Endothelial cell of umbilical vein (primary cell): ENCODE measurements around the gene THSD7A. TPM values are rescaled to one million over a fixed set of nuclear protein-coding genes. Genes with fewer than 3 reads are reported as not detected.

ENCODE experiments used
- BruUV-seq: library from RNA; stranded (reverse); fragments of 400-500 nt; replicated peaks from 2 replicates; lab custom pipeline; 2021; lab: Mats Ljungman, UMichigan
- CTCF ChIA-PET: fragments of 300-600, 350-600 bp; sonication (Branson Sonifier 250); formaldehyde crosslinking; loops from one replicate; lab custom pipeline; 2021; ENCODE audit warnings: antibody characterized with exemption, inconsistent platforms; lab: Charles Lee
- POLR2A ChIA-PET: fragments of 300-600, 350-600 bp; sonication (Branson Sonifier 250); formaldehyde crosslinking; loops from one replicate; lab custom pipeline; 2021; ENCODE audit warnings: antibody characterized with exemption, inconsistent platforms; lab: Charles Lee
- DNase-seq: peaks from one replicate; pipeline ENCODE4 v3.0.0-alpha.2; 2011; ENCODE audit warnings: low read depth, low spot score
- FAIRE-seq: peaks from 2 replicates; lab custom pipeline; 2011; peaks lifted over from hg19 to GRCh38; lab: Jason Lieb, UNC
- H2AFZ ChIP-seq: 2 replicates; pipeline ENCODE4 v1.6.0; 2012; ENCODE audit warnings: low read depth, low read length, control low read depth, inconsistent platforms
- H3K27ac ChIP-seq: 2 replicates; pipeline ENCODE4 v1.5.1; 2011; ENCODE audit warnings: low read depth, mild to moderate bottlenecking, control low read depth, low read length, moderate library complexity; ENCODE audit not compliant: insufficient read depth
- H3K27me3 ChIP-seq, 2 experiments: 2 replicates each; pipeline versions ENCODE4 v1.6.0 to v1.6.1; 2011; ENCODE audit warnings: low read length in 2 of 2, mixed read lengths in 1 of 2; ENCODE audit not compliant: control insufficient read depth in 2 of 2, insufficient read depth in 2 of 2
- H3K36me3 ChIP-seq, 2 experiments: 2 replicates in 1 of 2; 3 replicates in 1 of 2; pipeline ENCODE4 v1.5.1; 2011; ENCODE audit warnings: low read length in 2 of 2, mild to moderate bottlenecking in 1 of 2, moderate library complexity in 1 of 2; ENCODE audit not compliant: control insufficient read depth in 2 of 2, insufficient read depth in 2 of 2; ENCODE audit errors: extremely low read depth in 1 of 2
- H3K4me1 ChIP-seq: 3 replicates; pipeline ENCODE4 v1.5.1; 2011; ENCODE audit warnings: mild to moderate bottlenecking, low read length; ENCODE audit not compliant: control insufficient read depth, insufficient read depth; ENCODE audit errors: extremely low read depth
- H3K4me2 ChIP-seq: 2 replicates; pipeline ENCODE4 v1.6.1; 2011; ENCODE audit warnings: low read length, control low read depth, mixed read lengths; ENCODE audit not compliant: insufficient read depth
- H3K4me3 ChIP-seq, 3 experiments: fragments of 200-600 bp in 1 of 3; sonication (generic), shearing (Covaris generic) in 1 of 3; replicated peaks in 1 of 3; 2 replicates each; pipeline ENCODE4 v1.5.1; 2011 to 2016; ENCODE audit warnings: control low read depth in 3 of 3, low read length in 3 of 3, mild to moderate bottlenecking in 2 of 3, inconsistent platforms in 1 of 3, low read depth in 1 of 3, moderate library complexity in 1 of 3; ENCODE audit not compliant: insufficient read depth in 1 of 3
- H3K79me2 ChIP-seq: 2 replicates; pipeline ENCODE4 v1.6.0; 2012; ENCODE audit warnings: low read length, inconsistent platforms; ENCODE audit not compliant: control insufficient read depth, insufficient read depth
- H3K9ac ChIP-seq: replicated peaks from 2 replicates; pipeline ENCODE3; 2011; ENCODE audit warnings: low read length, control low read depth; ENCODE audit not compliant: insufficient read depth; ENCODE audit errors: extremely low read depth
- H3K9me1 ChIP-seq: replicated peaks from 3 replicates; pipeline ENCODE4 v1.6.0; 2011; ENCODE audit warnings: mild to moderate bottlenecking, low read length; ENCODE audit not compliant: control insufficient read depth, insufficient read depth; ENCODE audit errors: extremely low read depth
- H3K9me3 ChIP-seq: replicated peaks from 2 replicates; pipeline ENCODE4 v1.5.1; 2012; ENCODE audit warnings: low read length, inconsistent platforms; ENCODE audit not compliant: control insufficient read depth, insufficient read depth
- H4K20me1 ChIP-seq: replicated peaks from 2 replicates; pipeline ENCODE3; 2011; ENCODE audit warnings: mild to moderate bottlenecking, low read length; ENCODE audit not compliant: control insufficient read depth, insufficient read depth; ENCODE audit errors: extremely low read depth
- EZH2 ChIP-seq: IDR thresholded peaks from 2 replicates; pipeline ENCODE4 v1.6.1; 2012; ENCODE audit warnings: borderline replicate concordance, low read depth, mild to moderate bottlenecking, moderate library complexity, low read length, inconsistent platforms; ENCODE audit not compliant: severe bottlenecking
- FOS ChIP-seq: IDR thresholded peaks from 2 replicates; pipeline ENCODE4 v1.6.1; 2011; ENCODE audit warnings: mild to moderate bottlenecking, low read length, moderate library complexity, borderline replicate concordance; ENCODE audit not compliant: insufficient read depth
- MYC ChIP-seq: IDR thresholded peaks from one replicate; pipeline ENCODE4 v1.6.1; 2011; ENCODE audit warnings: mild to moderate bottlenecking, low read depth, low read length
- POLR2A ChIP-seq: IDR thresholded peaks from 2 replicates; pipeline ENCODE4 v1.6.1; 2012; ENCODE audit warnings: low read depth, mild to moderate bottlenecking, control low read depth, low read length
- dilution Hi-C: fragments of 300-500 bp; cut with MboI; formaldehyde crosslinking; loops from one replicate; pipeline ENCODE4 v1.15.0; 2019; ENCODE audit warnings: low sequenced_read_pairs; ENCODE audit not compliant: extremely low pct_ligation_motif_present
- intact Hi-C: fragments of 100-400 bp; cut with micrococcal nuclease; formaldehyde crosslinking; loops from one replicate; pipeline ENCODE4 v1.10.0; 2022
- polyA plus RNA-seq, 4 experiments: library from polyadenylated mRNA; depleted of rRNA in 3 of 4; stranded (reverse) in 3 of 4; unstranded in 1 of 4; fragments of >200 nt; gene quantifications; 2 replicates each; pipeline versions ENCODE4 v1.2.1 to v1.2.3, GENCODE V29; 2011 to 2012; ENCODE audit warnings: missing spikeins in 1 of 4
- total RNA-seq: library from RNA; stranded (reverse); gene quantifications from 2 replicates; pipeline ENCODE4 v1.2.3, GENCODE V29; 2021
- TF ChIP-seq, protein P1 (sequence below), 2 donors: IDR thresholded peaks; 1 replicate in 1 of 2; 2 replicates in 1 of 2; pipeline ENCODE4 v1.5.1; 2011; ENCODE audit warnings: low read length in 2 of 2, mild to moderate bottlenecking in 2 of 2, moderate library complexity in 2 of 2, control low read depth in 1 of 2, inconsistent platforms in 1 of 2, low read depth in 1 of 2; ENCODE audit not compliant: insufficient read depth in 1 of 2; ENCODE audit errors: extremely low read depth in 1 of 2

Gene THSD7A
- total and polyA plus RNA-seq, 2 donors (not counting 3 experiments of a cell fraction or from before 2014, with no cell fraction given), result 3.3 to 12.7 TPM

DNA sequence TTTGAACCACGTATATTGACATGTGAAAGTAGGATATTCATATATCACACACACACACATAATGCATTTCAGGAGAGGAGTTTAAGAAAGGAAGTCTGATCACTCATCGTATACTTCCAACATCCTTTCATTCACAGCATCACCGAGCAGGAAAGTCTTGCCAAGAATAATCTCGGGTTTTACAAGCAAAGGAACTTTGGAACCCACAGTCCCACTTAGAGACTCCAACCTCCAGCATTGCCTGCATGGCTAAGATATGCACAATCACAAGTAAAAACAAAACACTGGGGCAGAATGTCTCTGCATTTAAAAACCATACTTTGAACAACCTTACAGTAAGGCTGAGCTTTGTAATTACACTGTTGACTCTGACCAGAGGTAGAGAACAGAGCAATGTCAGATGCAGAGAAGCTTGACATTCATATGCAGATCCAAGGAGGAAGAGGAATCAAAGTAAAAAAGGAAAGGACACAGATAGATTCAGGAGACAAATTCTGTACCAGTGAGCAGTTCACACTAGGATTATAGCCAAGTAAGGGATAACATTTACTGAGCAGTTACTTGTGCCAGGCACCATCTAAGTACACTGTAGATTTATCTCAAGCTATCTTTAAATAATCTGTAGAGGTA is 14.8 kb downstream of the THSD7A start:
- no peaks in the 10 kb centered on the region for H3K79me2 ChIP-seq
- H3K4me3 ChIP-seq, result no peak overlapping the region
- peak overlapping the region; percentile 58 for H2AFZ ChIP-seq
- peaks cover 15% of the 10 kb centered on the region for H3K4me1 ChIP-seq
- TF ChIP-seq EZH2 (no peak), MYC (no peak), FOS (no peak)
- dilution Hi-C loops, result no loop called here
- H3K9me3 ChIP-seq, result no peaks in the 10 kb centered on the region
- no peaks in the 10 kb centered on the region for H3K9me1 ChIP-seq
- FAIRE-seq (peak; percentile 35), DNase-seq (peak; percentile 85)
- intact Hi-C loops, result loop anchor here (5.0 kb wide), 1 partner anchor 100 kb away; no protein-coding TSS in a partner anchor
- ChIA-PET CTCF (interaction anchor here (0.7 to 1.9 kb wide), 5 partner anchors 10 to 505 kb away, joined by 3 to 7 read pairs (median 4); no protein-coding TSS in a partner anchor), POLR2A (no interaction called here)
- H4K20me1 ChIP-seq, result no peaks in the 10 kb centered on the region
- no TSS peak for BruUV-seq
- no peak overlapping the region for H3K4me2 ChIP-seq
- no peak overlapping the region for H3K27ac ChIP-seq
- no peak overlapping the region for H3K9ac ChIP-seq
- no peaks in the 10 kb centered on the region for H3K27me3 ChIP-seq
- H3K36me3 ChIP-seq, result no peaks in the 10 kb centered on the region

DNA sequence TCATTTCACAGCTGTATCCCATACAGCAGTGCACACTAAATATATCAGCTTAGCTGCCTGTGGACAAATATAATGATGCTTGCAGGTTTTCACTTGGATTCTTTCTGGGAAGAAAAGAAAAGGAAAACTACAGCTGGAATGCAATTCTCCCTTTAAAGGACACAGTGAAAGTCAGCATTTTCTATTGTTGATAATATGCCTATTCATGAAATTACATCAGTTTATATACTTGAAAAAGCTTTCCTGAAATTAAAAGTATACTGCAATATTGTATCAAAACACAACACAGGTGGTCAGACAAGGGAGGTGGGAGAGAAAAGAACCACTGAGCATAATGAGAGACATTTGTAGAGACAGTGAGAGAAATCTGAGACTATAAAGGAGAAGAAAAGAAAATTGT is 20.3 kb downstream of the THSD7A start:
- ChIA-PET CTCF (no interaction called here), POLR2A (no interaction called here)
- no peak overlapping the region for H3K4me3 ChIP-seq
- no peaks in the 10 kb centered on the region for H3K4me1 ChIP-seq
- BruUV-seq, result no TSS peak
- dilution Hi-C loops, result no loop called here
- H4K20me1 ChIP-seq, result no peaks in the 10 kb centered on the region
- H2AFZ ChIP-seq, result no peak overlapping the region
- H3K9me1 ChIP-seq, result no peaks in the 10 kb centered on the region
- no peaks in the 10 kb centered on the region for H3K9me3 ChIP-seq
- H3K27ac ChIP-seq, result no peak overlapping the region
- FAIRE-seq (no peak), DNase-seq (no peak)
- intact Hi-C loops, result no loop called here
- no peaks in the 10 kb centered on the region for H3K36me3 ChIP-seq
- no peaks in the 10 kb centered on the region for H3K27me3 ChIP-seq
- no peaks in the 10 kb centered on the region for H3K79me2 ChIP-seq
- no peak overlapping the region for H3K9ac ChIP-seq
- TF ChIP-seq, protein P1, sequence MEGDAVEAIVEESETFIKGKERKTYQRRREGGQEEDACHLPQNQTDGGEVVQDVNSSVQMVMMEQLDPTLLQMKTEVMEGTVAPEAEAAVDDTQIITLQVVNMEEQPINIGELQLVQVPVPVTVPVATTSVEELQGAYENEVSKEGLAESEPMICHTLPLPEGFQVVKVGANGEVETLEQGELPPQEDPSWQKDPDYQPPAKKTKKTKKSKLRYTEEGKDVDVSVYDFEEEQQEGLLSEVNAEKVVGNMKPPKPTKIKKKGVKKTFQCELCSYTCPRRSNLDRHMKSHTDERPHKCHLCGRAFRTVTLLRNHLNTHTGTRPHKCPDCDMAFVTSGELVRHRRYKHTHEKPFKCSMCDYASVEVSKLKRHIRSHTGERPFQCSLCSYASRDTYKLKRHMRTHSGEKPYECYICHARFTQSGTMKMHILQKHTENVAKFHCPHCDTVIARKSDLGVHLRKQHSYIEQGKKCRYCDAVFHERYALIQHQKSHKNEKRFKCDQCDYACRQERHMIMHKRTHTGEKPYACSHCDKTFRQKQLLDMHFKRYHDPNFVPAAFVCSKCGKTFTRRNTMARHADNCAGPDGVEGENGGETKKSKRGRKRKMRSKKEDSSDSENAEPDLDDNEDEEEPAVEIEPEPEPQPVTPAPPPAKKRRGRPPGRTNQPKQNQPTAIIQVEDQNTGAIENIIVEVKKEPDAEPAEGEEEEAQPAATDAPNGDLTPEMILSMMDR (IDR thresholded peaks at IDR 0.05; ENCODE audit: extremely low read depth in 1 of 2, insufficient read depth in 1 of 2, low read depth in 1 of 2, low read length in 2 of 2), result no peak
- TF ChIP-seq POLR2A, result no peak
- no peak overlapping the region for H3K4me2 ChIP-seq
